Psoas muscle (tissue), 8 donors: Measurements from ENCODE around the gene ARSA. TPM values are rescaled to one million over a fixed set of nuclear protein-coding genes. Genes with fewer than 3 reads are reported as not detected.

Source experiments
- ATAC-seq, 4 donors: fragments of 200-7000 bp; cut with Tn5 transposase; one replicate each; pipeline ENCODE4 v1.9.1; 2020; ENCODE audit warnings: moderate library complexity in 3 of 4, mild to moderate bottlenecking in 2 of 4
- DNase-seq, 2 donors: peaks; one replicate each; pipeline ENCODE4 v3.0.0-alpha.2; 2020
- H3K27ac ChIP-seq: fragments of 200-600 bp; one replicate; pipeline ENCODE4 v1.8.0; 2022
- H3K27me3 ChIP-seq, 3 donors: fragments of 200-600 bp in 1 of 3; one replicate each; pipeline versions ENCODE4 v1.6.1 to v1.8.0; 2013 to 2022; ENCODE audit warnings: low read length in 2 of 3, mild to moderate bottlenecking in 2 of 3, moderate library complexity in 1 of 3; ENCODE audit not compliant: insufficient read depth in 3 of 3
- H3K36me3 ChIP-seq, 2 donors: fragments of 200-600 bp in 1 of 2; one replicate each; pipeline versions ENCODE4 v1.6.1 to v1.8.0; 2013 to 2022; ENCODE audit warnings: low read depth in 1 of 2, mild to moderate bottlenecking in 1 of 2, moderate library complexity in 1 of 2; ENCODE audit not compliant: insufficient read depth in 1 of 2
- H3K4me1 ChIP-seq: fragments of 200-600 bp; one replicate; pipeline ENCODE4 v1.8.0; 2022
- H3K4me3 ChIP-seq: fragments of 200-600 bp; one replicate; pipeline ENCODE4 v1.8.0; 2022; ENCODE audit warnings: mild to moderate bottlenecking
- H3K9me3 ChIP-seq: fragments of 200-600 bp; one replicate; pipeline ENCODE4 v1.8.0; 2022
- CTCF ChIP-seq: fragments of 200-600 bp; IDR thresholded peaks from one replicate; pipeline ENCODE4 v1.8.0; 2022; ENCODE audit warnings: antibody characterized with exemption
- WGBS, 3 donors: extraction: QIAGEN DNeasy Blood & Tissue Kit; methylation state at CpG; one replicate each; pipeline versions ENCODE4 v1.1.6 to v1.1.7; 2013; 5-methylcytosine and 5-hydroxymethylcytosine counted together
- intact Hi-C, 2 donors: fragments of 100-400 bp; cut with DNase I; formaldehyde crosslinking; loops; one replicate each; pipeline versions ENCODE4 v1.11.0 to v1.14.2; 2022
- polyA plus RNA-seq, 3 donors: library from polyadenylated mRNA; stranded (reverse); fragments of 200-250 nt; gene quantifications; one replicate each; pipeline ENCODE4 v1.2.3, GENCODE V29; 2013
- total RNA-seq, 4 donors: library from RNA; stranded (reverse); fragmentation: NEBNext Ultra II Directional in 2 of 4; extraction: Animal tissue kit (Norgen Biotek cat#: 25700) in 2 of 4; gene quantifications; one replicate each; pipeline versions ENCODE4 v1.2.1 to v1.2.4, GENCODE V29; 2021 to 2023
- donor health status: healthy with polysubstance abuse.
- donor health status: DM: no; HTN: no; CAD: no; lungs with moderate emphysema.
- donor health status: Bipolar disorder and iron deficiency.
- donor health status: healthy.
- donor health status: DM: yes; HTN: yes; CAD: no.
- donor health status: DM: no; HTN: no; CAD: no.
- donor health status: DM: no; HTN: no; CAD: no.
- donor health status: DM: yes; HTN: yes; CAD: no.

The ARSA gene
- total and polyA plus RNA-seq, 7 donors = 8.3 to 13.6 (median 9.8) TPM

GRCh38 chr22:50578776-50579310, 49.1 kb downstream of the ARSA start:
- TF ChIP-seq CTCF = no peak
- peak overlapping the region; percentile 72 for H3K4me3 ChIP-seq
- H3K27me3 ChIP-seq = no peaks in the 10 kb centered on the region
- DNase-seq (no peak), ATAC-seq (no peak)
- H3K9me3 ChIP-seq = no peaks in the 10 kb centered on the region
- peaks cover 36% of the 10 kb centered on the region for H3K4me1 ChIP-seq
- 49 to 54% (median 50%) methylated on average over 8 of the region's 8 CpGs for WGBS, 3 donors
- peak overlapping the region; percentile 89 for H3K27ac ChIP-seq
- H3K36me3 ChIP-seq = peaks cover 0 to 42% of the 10 kb centered on the region in 2 donors
- intact Hi-C loops = loop anchor here (5.0 kb wide), 2 partner anchors 43 to 72 kb away; partner anchors contain the start of genes LMF2 (in 2 of the 2) and NCAPH2 (in 2 of the 2)

- Histone ChIP-seq H3K27ac (peak within 1 kb of the TSS; percentile 89), H3K36me3 (peaks cover 0 to 48% of the 10 kb centered on the region in 2 donors), H3K4me3 (peak within 1 kb of the TSS; percentile 72), H3K9me3 (no peaks in the 10 kb centered on the region), H3K4me1 (peaks cover 30% of the 10 kb centered on the region), H3K27me3 (no peaks in the 10 kb centered on the region)
- TF ChIP-seq CTCF = no peak
- peak; percentile 14 to 62 (median 41) for ATAC-seq
- peak; percentile 57 to 85 for DNase-seq
- 7 to 15% (median 13%) methylated on average over 39 to 63 of the region's 63 CpGs for WGBS, 3 donors
- intact Hi-C loops = loop anchor here (5.0 kb wide), 2 partner anchors 44 to 71 kb away; partner anchors contain the start of genes LMF2 (in 2 of the 2) and NCAPH2 (in 2 of the 2)
Observed at GRCh38 chr22:50577987-50578775, 49.8 kb downstream of the ARSA start, which contains the start of gene CPT1B. TSS of gene CPT1B (minus strand) at chr22:50578427. CDS start at chr22:50577915, 512 bp downstream.

DNA sequence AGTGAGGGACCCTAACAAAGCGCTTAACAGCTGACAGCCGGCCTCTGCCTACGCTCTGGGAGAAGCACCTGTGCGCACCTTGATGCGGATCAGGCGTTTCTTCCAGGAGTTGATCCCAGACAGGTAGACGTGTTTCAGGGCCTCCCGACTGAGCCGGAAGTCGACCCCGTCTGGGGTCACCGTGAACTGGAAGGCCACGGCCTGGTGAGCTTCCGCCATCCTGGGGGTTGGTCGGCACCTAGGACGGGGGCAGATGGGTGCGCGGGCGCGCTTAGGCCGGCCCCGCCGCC, 50.3 kb downstream of the ARSA start:
- WGBS, 3 donors = 31 to 35% (median 35%) methylated on average over 19 to 23 of the region's 23 CpGs
- Histone ChIP-seq H3K9me3 (no peaks in the 10 kb centered on the region), H3K27ac (peak overlapping the region; percentile 89), H3K4me3 (peak overlapping the region; percentile 72), H3K4me1 (peaks cover 30% of the 10 kb centered on the region), H3K27me3 (no peaks in the 10 kb centered on the region), H3K36me3 (peaks cover 0 to 54% of the 10 kb centered on the region in 2 donors)
- DNase-seq = no peak
- ATAC-seq = no peak
- no peak for TF ChIP-seq CTCF
- intact Hi-C loops = loop anchor here (5.0 kb wide), 2 partner anchors 45 to 70 kb away; partner anchors contain the start of genes LMF2 (in 2 of the 2) and NCAPH2 (in 2 of the 2)

DNA sequence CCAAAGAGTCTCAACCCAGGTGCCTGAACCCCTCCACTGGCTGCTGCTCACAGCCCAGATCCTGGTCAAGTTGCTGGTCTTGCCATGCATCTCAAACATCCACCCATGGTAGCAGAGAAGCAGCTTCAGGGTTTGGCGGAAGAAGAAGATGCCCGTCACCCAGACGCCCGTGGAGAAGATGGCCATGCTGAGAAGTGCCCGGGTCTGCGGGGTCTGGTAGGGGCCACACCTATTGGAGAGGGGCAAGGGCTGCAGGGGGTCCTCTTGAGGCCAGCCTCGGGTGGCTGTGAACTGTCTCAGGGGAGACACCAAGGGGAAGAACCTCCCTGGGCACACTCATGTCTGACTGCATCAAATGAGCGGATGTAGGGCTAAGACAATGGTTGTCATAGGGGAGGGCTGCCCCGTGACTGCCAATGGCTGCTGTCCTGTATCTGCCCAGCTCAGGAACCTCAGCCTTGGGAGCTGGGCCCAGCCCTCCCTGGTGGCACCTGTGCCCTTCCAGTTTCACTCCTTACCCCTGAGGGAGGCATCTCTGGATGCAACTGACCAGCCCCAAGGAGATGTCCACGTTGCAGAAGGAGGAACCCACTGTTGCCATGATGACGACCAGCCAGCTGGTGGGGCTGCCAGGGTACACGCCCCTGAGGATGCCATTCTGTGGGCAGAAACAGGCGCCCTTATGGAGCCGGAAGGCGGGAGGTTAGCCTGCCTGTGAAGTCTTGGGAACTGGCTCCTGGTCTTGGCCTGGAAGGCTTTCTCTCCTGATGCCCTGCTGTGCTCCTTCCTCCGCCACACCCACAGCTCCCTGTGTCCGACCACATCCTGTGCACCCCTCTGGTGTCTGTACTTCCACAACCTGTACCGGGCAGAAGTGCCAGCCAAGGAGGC, 50.9 kb downstream of the ARSA start:
- Histone ChIP-seq H3K4me3 (peak overlapping the region; percentile 72), H3K9me3 (no peaks in the 10 kb centered on the region), H3K4me1 (peaks cover 30% of the 10 kb centered on the region), H3K27ac (peak overlapping the region; percentile 89), H3K27me3 (no peaks in the 10 kb centered on the region), H3K36me3 (peaks cover 0 to 59% of the 10 kb centered on the region in 2 donors)
- intact Hi-C loops = loop anchor here (5.0 kb wide), 2 partner anchors 45 to 70 kb away; partner anchors contain the start of genes LMF2 (in 2 of the 2) and NCAPH2 (in 2 of the 2)
- no peak for ATAC-seq
- 59 to 72% (median 66%) methylated on average over 18 of the region's 18 CpGs for WGBS, 3 donors
- TF ChIP-seq CTCF = no peak
- no peak for DNase-seq
